T follicular helper cell (primary cell): ENCODE data around the gene ZFYVE28.
A peak's percentile ranks its signal among the peaks of the same experiment; 100 is the strongest.
"Not testable (repeated sequence)": the region's sequence is repeated elsewhere in the genome, so short reads cannot be mapped to it uniquely, and the experiment has no call there.

Experiments
- DNase-seq: peaks from one replicate; pipeline ENCODE4 v3.0.0-alpha.2; 2020; ENCODE audit warnings: low read depth

ZFYVE28 gene

DNA sequence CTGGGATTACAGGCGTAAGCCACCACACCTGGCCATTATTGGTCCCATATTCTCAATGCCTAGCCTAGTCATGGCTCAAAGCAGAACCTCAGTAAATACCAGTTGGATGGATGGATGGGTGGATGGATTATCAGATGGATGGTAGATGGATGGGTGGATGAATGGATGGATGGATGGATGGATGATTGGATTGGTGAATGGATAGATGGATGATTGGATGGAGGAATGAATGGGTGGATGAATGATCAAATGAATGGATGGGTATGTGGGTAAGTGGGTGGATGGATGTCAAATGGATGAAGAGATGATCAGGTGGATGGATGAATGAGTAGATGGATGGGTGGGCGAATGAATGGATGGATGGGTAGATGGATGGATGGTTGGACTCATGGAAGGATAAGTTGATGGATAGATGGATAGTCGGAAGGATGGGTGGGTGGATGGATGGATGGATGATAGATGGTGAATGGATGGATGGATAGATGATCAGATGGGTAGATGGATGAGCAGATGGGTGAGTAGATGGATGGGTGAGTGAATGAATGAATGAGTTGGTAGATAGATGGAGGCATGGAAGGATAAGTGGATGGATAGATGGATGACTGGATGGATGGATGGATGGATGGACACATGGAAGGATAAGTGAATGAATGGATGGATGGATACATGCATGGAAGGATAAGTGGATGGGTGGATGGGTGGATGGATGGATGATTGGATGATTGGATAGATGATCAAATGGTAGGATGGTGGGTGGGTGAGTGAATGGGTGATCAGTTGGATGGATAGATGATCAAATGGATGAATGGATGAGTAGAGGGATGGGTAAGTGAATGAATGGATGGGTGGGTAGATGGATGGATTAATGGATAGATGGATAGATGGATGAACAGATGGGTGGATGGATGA is 28.5 kb upstream of the ZFYVE28 start:
- no peak for DNase-seq

DNA sequence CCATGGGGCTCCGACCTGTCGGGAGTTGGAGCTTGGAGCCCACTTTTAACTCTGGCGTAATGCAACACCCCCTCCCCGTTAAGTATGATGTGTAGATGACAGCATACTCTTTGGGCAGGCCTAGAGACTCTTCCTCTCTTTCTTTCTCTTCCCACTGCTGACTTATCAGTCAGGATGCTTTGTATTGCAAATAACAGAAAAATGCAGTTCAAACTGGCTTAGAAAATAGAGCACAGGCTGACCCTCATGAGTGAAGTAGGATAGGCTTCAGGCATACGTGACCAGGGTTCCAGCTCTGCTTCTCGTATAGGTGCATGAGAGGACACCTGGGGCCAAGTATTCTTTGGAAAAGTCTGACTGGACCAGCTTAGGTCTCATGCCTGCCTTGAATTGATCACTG is 27.1 kb upstream of the ZFYVE28 start:
- DNase-seq, result no peak

DNA sequence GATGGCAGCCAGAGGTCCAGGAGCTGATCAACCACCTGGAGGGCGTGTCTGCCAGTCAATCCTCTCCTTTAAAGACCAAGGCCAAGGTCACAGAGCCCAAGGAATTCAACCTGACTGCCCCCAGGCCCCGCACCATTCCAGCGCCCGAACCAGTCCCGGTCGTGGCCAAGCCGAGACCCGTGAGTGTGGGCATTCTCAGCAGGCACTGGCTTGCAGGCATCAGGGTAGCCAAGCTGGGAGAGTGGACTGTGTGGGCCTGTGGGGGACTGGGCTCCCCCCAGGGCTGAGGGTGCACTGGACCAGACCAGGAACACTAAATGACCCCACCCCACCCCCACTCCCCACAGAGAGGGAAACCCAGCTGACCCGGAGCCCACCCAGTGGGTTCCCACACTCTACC is 26.7 kb upstream of the ZFYVE28 start:
- no peak for DNase-seq

DNA sequence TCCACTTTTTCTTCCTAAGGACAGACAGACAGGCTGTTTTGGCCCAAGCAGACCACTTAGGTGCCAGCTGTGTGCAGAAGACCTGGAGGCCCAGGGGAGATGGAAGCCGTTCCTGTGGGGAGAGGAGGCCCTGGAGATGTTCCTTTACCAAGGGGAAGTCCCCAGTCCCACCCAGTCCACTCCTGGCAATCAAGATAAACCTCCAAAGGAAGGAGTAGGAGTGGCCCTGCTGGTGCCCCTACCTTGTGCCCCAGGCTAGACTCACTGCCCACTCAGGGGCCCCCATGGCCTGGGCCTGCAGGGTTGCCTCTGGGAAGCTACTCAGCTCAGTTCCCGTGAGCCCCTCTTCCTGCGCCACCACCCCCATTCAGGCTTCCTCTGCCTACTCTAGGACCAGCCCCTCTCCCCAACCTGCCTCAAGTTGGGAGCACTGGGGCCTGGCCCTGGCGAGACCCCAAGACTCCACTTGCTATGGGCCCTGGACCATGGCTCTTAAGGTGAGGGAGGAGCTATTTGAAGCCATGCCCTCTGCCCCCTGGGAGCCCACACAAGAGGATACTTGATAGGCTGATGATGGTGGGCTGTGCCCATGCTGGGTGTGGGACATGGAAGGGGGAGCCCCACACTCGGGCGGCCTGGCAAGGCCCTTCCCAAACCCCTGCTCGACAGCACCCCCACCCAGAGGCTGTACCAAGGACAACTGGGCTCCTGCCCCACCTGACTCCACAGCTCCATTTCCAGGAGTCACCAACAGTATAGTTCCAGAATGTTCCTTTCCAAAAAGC is 25.7 kb upstream of the ZFYVE28 start:
- no peak for DNase-seq

DNA sequence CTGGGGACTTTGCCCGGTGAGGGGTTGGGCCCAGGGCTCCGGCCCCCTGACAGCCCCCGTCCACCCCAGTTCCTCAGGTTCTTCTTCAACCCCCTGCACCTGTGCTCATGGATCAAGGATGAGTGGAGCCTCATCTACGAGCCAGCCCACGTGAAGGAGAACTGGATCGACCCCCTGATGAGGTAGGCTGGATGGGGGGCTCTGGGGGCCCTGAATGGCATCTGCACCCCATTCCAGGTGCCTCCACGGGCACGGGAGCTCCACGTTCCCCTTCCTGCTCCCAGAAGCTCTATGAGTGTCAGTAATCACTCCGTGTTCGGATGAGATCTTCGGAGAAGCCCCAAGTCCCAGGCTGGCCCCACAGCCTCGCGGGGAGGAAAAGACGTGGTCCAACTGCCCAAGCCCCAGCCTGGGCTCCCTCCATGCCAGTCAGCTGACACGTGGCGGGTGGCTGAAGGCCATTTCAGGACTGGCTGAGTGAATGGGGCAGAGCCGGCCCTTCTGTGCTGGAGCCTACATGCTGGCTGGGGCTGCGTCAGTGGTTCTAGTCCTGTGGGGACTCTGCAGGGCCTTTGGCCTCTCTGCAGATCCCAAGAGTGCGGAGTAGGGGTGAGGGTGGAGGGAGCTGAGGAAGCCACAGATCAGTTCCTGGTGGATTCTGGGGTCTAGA is 24.8 kb upstream of the ZFYVE28 start:
- no peak for DNase-seq

DNA sequence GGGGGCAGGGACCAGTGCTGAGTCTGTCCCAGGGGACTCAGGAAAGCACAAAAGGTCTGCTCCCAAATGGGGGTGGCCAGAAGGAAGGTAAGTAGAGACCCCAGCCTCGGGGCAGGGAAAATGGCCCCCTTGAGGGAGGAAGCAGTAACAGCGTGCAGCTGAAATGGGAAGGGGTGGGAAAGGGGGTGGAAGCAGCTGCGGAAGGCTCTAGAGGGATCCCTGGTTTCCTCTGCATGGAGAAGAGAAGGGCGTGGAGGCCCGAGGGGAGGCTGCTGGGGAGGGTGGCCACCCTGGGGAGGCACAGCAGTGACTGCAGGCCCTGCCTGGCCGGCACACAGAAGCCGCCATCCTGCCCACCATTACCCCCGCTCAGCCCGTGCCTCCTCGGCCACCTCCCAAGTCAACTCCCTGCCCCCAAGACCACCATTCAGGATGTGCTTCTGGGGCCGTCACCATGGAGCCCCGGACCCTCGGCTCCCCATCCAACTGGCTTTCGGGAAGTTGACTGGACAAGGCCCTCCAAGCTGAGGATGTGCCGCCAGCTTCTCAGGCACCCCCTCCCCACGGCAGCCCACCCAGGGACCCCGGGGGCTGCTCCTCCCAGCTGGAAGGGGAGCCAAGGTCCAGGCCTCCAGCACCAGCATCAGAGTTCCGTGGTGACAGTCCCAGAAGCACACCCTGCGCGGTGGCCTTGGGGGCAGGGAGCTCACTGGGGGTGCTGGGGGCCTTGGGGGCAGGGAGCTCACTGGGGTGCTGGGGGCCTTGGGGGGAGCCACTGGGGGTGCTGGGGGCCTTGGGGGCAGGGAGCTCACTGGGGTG is 23.9 kb upstream of the ZFYVE28 start:
- DNase-seq, result no peak

DNA sequence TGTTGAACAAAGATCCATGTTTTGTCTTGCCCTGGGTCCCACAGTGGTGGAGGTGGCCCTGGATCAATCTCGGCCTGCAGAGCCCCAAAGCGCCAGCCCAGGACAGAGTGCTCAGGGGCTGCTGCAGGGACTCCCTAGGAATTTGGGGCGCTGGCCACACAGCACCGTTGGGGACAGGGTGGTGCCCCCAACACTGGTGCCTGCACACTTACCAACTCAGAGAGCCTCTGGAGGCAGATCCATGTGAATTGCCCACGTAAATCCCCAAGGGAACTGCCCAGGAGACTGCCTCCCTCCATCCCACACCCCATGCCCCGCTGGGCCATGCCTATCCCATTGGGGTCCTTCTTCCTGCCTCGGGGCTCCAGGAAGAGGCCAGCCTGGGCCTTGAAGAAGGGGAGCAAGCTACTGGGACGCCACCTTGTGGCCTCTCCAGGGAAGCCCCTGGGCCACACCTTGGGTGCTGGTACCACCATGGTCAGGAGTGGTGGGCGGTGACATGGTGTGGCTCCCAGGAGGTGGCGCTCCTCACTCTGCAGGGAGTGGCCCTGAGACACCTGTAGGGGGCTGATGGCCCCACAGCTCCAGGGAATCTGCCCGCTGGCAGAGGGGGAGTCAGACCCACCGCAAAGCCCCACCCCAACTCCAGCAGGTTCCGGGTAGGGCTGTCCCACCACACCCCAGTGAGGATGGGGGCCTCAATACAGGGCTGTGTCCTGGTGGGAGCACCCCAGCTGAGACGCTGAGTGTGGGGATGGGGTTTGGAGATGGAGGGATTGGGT is 23.1 kb upstream of the ZFYVE28 start:
- DNase-seq, result peak; percentile 58

DNA sequence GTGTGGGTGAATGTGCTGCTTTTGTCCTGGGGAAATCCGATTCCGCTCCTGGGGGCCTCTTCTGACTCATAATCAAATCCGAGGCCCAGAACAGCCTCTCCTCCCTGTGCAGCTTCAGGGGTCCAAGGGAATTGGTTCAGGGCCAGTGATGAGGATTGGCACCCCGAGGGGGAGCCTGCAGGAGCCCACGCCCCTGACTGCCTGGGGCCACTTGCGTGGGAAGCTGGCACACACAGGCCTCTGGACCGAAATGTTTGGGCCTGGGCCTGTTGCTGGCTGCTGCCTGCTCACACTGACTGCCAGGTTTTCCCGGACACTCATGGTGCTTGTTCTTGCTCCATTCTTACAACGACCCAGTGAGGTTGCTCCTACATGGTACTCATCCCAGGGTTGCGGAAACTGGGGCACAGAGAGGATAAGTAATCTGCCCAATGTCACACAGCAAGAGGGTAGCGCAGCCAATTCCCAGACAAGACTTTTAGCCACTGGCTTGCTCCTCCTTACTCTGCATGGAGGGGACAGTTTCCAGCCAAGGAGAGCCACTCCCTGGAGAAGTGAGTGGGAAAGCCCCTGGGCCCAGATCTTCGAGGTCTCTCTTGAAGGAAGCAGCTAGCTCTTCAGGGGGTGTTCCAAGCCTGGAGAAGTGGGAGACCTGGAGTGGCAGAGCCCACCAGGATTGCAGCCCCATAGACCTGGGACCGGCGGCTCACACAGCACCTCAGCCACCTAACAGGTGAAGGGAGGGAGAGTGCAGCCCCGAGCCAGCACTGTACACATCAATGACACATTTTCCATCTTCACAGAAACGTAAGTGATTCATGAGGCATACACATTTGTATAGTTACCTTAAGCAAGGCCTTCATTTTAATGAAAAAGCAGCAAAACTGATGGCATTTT is 20.6 kb upstream of the ZFYVE28 start:
- no peak for DNase-seq

DNA sequence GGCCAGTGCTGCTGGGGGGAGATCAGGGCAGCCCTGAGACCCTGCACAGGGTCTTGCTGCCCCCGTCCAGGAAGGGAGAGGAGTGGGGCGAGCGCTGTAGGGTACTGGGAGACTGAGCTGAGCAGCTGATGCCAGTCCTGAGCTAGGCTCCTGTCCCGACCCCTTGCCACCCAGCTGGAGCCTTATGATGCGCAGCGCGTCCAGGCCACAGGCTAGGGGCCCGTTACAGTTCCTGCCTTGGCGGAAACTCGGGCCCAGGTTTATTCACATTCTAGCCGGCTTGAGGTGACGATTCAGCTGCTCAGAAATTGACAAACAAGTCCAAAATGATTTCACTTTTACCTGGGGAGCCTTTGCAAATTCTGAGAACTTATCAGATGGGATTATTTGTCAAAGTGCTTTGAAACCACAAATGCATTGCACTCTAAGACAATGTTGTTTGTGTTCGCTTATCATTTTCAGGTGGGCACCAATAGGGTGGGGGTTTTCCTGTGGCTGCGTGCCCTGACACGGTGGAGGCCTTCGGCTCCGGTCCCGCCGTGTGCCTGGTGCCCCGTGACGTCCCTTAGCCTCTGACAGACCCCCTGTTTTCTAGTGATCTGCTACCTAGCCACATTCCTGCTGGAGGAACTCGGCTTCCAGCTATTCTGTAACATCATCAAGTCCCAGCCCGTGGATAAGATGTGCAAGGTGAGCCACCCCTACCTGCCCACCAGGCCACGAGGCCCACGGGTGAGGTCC is 19.2 kb upstream of the ZFYVE28 start:
- DNase-seq, result no peak

DNA sequence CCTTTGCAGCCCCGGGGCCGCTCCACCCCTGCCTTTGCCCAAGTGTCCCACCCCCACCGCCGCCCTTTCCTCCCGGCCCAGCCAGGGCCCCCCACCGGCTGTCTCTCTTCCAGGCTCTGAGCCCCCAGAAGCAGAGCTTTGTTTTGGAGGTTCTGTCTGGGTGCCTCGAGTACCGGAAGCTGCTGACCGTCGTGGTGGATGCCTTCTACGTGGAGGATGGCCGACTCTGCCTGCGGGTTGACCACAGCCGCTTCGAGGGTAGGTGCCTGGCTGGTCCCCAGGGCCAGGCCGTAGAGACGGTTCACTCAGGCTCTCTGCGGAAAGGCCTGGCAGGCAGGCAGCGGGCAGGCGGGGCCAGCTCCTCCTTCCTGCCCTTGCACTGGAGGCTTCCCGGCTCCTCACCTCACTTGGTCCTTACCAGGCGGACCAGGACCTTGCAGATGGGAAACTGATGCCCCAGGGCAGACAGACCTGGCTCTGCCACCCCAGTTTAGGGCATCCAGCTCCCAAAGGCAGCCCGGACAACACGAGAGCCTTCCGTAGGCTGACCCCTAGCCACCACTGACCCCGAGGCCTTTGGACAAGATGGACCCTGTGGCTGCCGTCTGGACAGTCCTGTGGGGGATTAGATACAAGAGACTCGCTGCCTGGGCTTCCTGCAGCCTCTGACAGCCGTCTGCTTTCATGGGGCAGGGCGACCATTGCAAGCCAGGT is 18.5 kb upstream of the ZFYVE28 start:
- DNase-seq, result no peak

DNA sequence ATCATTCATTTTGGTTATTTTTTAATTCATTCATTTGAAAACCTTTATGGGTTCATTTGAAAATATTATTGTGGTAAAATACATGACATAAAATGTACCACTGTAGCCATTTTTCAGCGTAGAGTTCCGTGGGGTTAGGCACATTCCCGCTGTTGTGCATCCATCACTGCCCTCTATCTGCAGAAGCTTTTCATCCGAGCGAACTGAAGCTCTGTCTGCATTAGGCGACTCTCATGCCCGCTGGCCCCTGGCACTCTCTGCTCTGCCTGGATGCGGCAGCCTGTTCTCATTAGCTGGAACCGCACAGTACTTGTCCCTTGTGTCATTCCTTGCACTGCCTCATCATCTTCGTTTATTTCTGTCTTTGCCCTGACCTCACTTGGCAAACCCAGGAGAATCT is 17.9 kb upstream of the ZFYVE28 start:
- DNase-seq, result no peak

DNA sequence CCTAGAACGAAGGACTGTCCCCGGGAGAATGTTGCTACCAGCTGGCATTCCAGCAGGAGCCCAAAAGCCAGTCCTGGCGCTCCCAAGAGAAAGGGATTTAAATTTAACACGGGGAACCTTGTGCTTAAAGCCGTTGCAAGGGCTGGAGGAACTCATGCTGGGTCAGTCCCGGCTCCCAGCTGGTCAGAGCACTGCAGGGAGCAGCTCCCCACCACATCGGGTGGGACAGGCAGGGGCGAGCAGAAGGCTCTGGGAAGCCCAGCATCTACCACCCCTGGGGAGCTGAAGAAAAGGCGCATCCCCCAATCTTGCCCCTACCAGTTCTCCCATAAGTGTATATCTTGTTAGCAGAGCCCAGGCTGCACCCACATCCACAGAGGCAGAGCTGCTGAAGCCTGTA is 16.0 kb upstream of the ZFYVE28 start:
- DNase-seq, result no peak

DNA sequence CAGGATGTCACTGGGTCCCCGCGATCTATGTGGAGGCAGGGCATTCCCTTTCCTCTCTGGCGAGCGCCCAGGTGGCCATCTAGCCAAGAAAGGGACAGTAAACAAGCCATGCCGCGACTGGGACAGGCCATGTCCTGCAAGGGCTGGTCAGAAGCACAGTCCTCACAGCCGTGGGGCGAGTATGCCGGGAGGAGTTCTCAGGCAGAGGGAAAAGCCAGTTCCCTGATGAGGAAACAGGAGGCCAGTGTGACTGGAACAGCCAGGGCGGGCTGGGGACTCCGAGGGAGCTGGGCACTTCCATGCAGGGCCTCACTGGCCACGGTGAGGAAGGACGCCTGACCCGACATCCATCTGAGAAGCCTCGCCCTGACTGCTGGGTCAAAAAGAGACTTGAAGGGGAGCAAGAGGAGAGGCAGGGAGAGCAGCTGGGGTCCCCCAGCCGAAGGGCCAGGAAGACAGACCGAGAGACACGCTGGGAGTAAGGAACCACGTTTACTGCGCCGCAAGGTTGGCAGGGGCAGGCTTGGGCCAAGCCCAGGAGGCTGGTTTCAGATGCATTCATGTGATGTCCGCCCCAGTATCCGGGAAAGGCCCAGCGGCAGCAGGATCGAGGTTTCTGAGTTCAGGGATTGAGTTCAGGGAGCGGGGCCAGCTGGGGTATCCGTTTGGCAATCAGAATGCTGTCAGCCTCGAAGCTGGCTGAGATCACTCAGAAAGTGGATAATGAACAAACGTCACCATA is 15.3 kb upstream of the ZFYVE28 start:
- DNase-seq, result no peak

DNA sequence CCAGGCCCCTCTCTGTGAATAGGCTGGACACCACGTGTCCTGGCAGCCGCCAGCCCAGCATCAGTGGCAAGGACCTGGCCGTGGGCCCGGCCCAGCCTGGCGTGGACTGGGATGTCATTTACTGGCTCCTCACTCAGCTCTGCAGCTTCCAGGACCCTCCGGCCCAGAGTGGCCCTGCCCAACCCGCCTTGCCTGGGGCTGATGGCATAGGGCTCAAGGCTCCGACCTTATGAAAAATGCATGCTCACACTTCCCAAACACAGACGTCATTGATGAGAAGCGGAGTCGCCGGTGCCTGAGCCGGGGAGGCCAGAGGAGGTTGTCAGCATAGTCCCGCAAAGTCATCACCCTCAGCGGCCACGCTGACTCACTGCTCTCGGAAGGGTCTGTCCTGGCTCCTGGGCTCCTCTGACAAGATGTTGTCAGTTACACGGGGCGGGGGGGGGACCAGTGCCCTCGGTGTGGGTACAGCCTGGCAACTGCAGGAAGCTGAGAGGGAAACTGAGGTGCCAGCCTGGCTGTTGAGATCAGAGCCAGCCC is 14.6 kb upstream of the ZFYVE28 start:
- DNase-seq, result no peak

DNA sequence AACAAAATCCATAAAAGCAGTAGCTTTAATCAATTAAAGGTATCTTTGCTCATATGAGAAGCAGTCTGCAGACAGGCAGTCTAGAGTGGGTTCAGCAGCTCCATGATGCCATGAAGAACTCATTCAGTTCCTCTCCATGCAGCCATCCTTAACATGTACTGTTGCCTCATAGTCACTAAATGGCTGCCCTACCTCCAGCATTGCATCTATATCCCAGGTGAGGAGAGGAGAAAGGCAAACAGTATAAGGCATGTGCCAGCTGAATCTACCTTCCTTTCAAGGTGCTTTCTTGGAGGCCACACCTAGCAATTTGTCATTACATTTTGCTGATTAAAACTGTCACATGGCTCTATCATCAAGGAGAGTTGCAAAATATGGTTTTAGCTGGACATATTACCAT is 13.6 kb upstream of the ZFYVE28 start:
- DNase-seq, result no peak

DNA sequence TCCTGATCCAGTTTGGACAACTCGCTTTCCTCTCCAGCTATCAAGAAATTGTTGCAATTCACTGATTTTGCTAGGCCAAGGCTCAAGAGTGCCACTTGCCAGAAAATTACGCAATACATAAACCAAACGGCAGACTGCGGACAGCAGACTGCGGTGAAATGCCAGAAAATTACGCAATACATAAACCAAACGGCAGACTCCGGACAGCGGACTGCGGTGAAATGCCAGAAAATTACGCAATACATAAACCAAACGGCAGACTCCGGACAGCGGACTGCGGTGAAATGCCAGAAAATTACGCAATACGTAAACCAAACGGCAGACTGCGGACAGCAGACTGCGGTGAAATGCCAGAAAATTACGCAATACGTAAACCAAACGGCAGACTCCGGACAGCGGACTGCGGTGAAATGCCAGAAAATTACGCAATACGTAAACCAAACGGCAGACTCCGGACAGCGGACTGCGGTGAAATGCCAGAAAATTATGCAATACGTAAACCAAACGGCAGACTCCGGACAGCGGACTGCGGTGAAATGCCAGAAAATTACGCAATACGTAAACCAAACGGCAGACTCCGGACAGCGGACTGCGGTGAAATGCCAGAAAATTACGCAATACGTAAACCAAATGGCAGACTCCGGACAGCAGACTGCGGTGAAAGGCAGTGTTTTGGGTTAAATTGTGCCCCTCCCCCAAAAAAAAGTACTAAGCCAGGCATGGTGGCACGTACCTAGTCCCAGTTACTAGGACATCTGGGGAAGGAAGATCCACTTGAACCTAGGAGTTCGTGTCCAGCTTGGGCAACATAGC is 11.7 kb upstream of the ZFYVE28 start:
- DNase-seq, result not testable (repeated sequence)
